Measurements from ENCODE around the gene GALNTL6.

GRCh38 chr4:172497321-172497720 is 684.1 kb downstream of the GALNTL6 start:
- TF ChIP-seq, protein P1, sequence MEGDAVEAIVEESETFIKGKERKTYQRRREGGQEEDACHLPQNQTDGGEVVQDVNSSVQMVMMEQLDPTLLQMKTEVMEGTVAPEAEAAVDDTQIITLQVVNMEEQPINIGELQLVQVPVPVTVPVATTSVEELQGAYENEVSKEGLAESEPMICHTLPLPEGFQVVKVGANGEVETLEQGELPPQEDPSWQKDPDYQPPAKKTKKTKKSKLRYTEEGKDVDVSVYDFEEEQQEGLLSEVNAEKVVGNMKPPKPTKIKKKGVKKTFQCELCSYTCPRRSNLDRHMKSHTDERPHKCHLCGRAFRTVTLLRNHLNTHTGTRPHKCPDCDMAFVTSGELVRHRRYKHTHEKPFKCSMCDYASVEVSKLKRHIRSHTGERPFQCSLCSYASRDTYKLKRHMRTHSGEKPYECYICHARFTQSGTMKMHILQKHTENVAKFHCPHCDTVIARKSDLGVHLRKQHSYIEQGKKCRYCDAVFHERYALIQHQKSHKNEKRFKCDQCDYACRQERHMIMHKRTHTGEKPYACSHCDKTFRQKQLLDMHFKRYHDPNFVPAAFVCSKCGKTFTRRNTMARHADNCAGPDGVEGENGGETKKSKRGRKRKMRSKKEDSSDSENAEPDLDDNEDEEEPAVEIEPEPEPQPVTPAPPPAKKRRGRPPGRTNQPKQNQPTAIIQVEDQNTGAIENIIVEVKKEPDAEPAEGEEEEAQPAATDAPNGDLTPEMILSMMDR (conservative IDR thresholded peaks at IDR 0.05): no peak
- TF ChIP-seq EZH2 (IDR thresholded peaks at IDR 0.05; ENCODE audit: low read depth): no peak
